HCT116 (cell line): ENCODE results near the gene CDH7. TPM values are rescaled to one million over a fixed set of nuclear protein-coding genes. Genes with fewer than 3 reads are reported as not detected.

Experiments used
- ATAC-seq: fragments of 200-7000 bp; cut with Tn5 transposase; 2 replicates; pipeline ENCODE4 v1.9.1; 2020; ENCODE audit warnings: mild to moderate bottlenecking, moderate library complexity
- BruUV-seq: library from RNA; stranded (reverse); fragments of 400-500 nt; replicated peaks from 2 replicates; lab custom pipeline; 2021; lab: Mats Ljungman, UMichigan
- CTCF ChIA-PET: fragments of 300-600 bp; sonication (Branson Sonifier 250); formaldehyde crosslinking; loops from one replicate; lab custom pipeline; 2021; ENCODE audit warnings: antibody characterized with exemption; lab: Charles Lee
- POLR2A ChIA-PET: fragments of 300-600, 350-600 bp; sonication (Branson Sonifier 250); formaldehyde crosslinking; loops from one replicate; lab custom pipeline; 2021; ENCODE audit warnings: antibody characterized with exemption; lab: Charles Lee
- RAD21 ChIA-PET, 2 experiments: fragments of 300-600 bp; sonication (Branson Sonifier 250); formaldehyde crosslinking; loops; one replicate each; lab custom pipeline; 2023; ENCODE audit warnings: low total read pairs in 2 of 2; ENCODE audit not compliant: uncharacterized antibody in 2 of 2, unreplicated experiment in 2 of 2, low non-redundant PET in 1 of 2; lab: Charles Lee
- DNase-seq: peaks from one replicate; pipeline ENCODE4 v3.0.0-alpha.2; 2010; ENCODE audit warnings: low read depth, low spot score
- H2AFZ ChIP-seq: fragments of 200-600 bp; shearing (Covaris generic), sonication (generic); 2 replicates; pipeline ENCODE4 v1.6.1; 2017; ENCODE audit warnings: low read depth, mixed run types, mixed read lengths, antibody characterized with exemption, low read length; ENCODE audit not compliant: poor library complexity, severe bottlenecking
- H3K27ac ChIP-seq: 2 replicates; pipeline ENCODE4 v1.5.1; 2012; ENCODE audit warnings: low read depth, low read length
- H3K27me3 ChIP-seq: fragments of 200-600 bp; sonication (generic); 2 replicates; pipeline ENCODE4 v1.6.1; 2016; ENCODE audit warnings: mixed run types, low read length, mixed read lengths; ENCODE audit not compliant: insufficient read depth
- H3K36me3 ChIP-seq, 2 experiments: fragments of 200-500 bp in 1 of 2; fragments of 200-600 bp in 1 of 2; sonication (Bioruptor generic) in 1 of 2; sonication (generic) in 1 of 2; 2 replicates each; pipeline versions ENCODE4 v1.5.1 to v1.6.1; 2014 to 2016; ENCODE audit warnings: low read length in 2 of 2, inconsistent platforms in 1 of 2, mixed read lengths in 1 of 2, mixed run types in 1 of 2; ENCODE audit not compliant: insufficient read depth in 2 of 2, control insufficient read depth in 1 of 2
- H3K4me1 ChIP-seq, 2 experiments: fragments of 200-600 bp in 1 of 2; sonication (generic) in 1 of 2; 2 replicates each; pipeline versions ENCODE4 v1.5.1 to v1.6.1; 2012 to 2017; ENCODE audit warnings: low read length in 2 of 2, inconsistent platforms in 1 of 2, mild to moderate bottlenecking in 1 of 2, mixed read lengths in 1 of 2, mixed run types in 1 of 2, moderate library complexity in 1 of 2; ENCODE audit not compliant: insufficient read depth in 2 of 2, control insufficient read depth in 1 of 2
- H3K4me2 ChIP-seq: fragments of 200-600 bp; sonication (generic); 2 replicates; pipeline ENCODE4 v1.6.1; 2017; ENCODE audit warnings: mixed run types, low read length, mixed read lengths
- H3K4me3 ChIP-seq, 2 experiments: fragments of 200-600 bp in 1 of 2; sonication (generic) in 1 of 2; replicated peaks in 1 of 2; 2 replicates each; pipeline ENCODE4 v1.5.1; 2011 to 2016; ENCODE audit warnings: low read length in 2 of 2, control low read depth in 1 of 2, low read depth in 1 of 2, mild to moderate bottlenecking in 1 of 2, mixed read lengths in 1 of 2, mixed run types in 1 of 2
- H3K79me2 ChIP-seq: fragments of 200-600 bp; sonication (generic); 2 replicates; pipeline ENCODE4 v1.6.1; 2017; ENCODE audit warnings: mild to moderate bottlenecking, mixed run types, low read length, moderate library complexity, mixed read lengths; ENCODE audit not compliant: insufficient read depth
- H3K9ac ChIP-seq: fragments of 200-600 bp; sonication (generic); 2 replicates; pipeline ENCODE4 v1.6.1; 2016; ENCODE audit warnings: low read length, mixed read lengths
- H3K9me2 ChIP-seq: fragments of 200-600 bp; sonication (generic), shearing (Covaris generic); 2 replicates; pipeline ENCODE4 v1.6.1; 2017; ENCODE audit warnings: mixed run types, mild to moderate bottlenecking, moderate library complexity; ENCODE audit not compliant: insufficient read depth
- H3K9me3 ChIP-seq, 2 experiments: fragments of 200-500 bp in 1 of 2; fragments of 200-600 bp in 1 of 2; sonication (Bioruptor generic) in 1 of 2; sonication (generic) in 1 of 2; 2 replicates each; pipeline ENCODE4 v1.6.1; 2014 to 2017; ENCODE audit warnings: low read length in 2 of 2, mixed read lengths in 2 of 2, inconsistent platforms in 1 of 2, low read depth in 1 of 2, mild to moderate bottlenecking in 1 of 2, mixed run types in 1 of 2, moderate library complexity in 1 of 2; ENCODE audit not compliant: control insufficient read depth in 1 of 2, insufficient read depth in 1 of 2
- H4K20me1 ChIP-seq: fragments of 200-600 bp; sonication (generic), shearing (Covaris generic); 2 replicates; pipeline ENCODE4 v1.6.1; 2017; ENCODE audit warnings: mixed run types, mild to moderate bottlenecking, moderate library complexity; ENCODE audit not compliant: insufficient read depth
- CBX3 ChIP-seq: IDR thresholded peaks from 2 replicates; pipeline ENCODE4 v1.6.1; 2012; ENCODE audit warnings: low read depth
- CEBPB ChIP-seq: IDR thresholded peaks from 2 replicates; pipeline ENCODE4 v1.6.1; 2012; ENCODE audit warnings: low read depth
- ELF1 ChIP-seq: IDR thresholded peaks from 2 replicates; pipeline ENCODE4 v1.6.1; 2012; ENCODE audit warnings: low read depth, borderline replicate concordance
- EZH2 ChIP-seq: fragments of 200-600 bp; sonication (generic); IDR thresholded peaks from 2 replicates; pipeline ENCODE4 v1.6.1; 2017; ENCODE audit warnings: antibody characterized with exemption, mixed run types
- EZH2phosphoT487 ChIP-seq: fragments of 200-600 bp; IDR thresholded peaks from 2 replicates; pipeline ENCODE4 v1.6.1; 2018; ENCODE audit warnings: antibody characterized with exemption, borderline replicate concordance
- FOSL1 ChIP-seq: IDR thresholded peaks from 2 replicates; pipeline ENCODE4 v1.6.1; 2012; ENCODE audit warnings: low read depth
- JUND ChIP-seq: IDR thresholded peaks from 2 replicates; pipeline ENCODE4 v1.6.1; 2012
- POLR2A ChIP-seq: IDR thresholded peaks from 2 replicates; pipeline ENCODE4 v1.7.0; 2011; ENCODE audit warnings: borderline replicate concordance; ENCODE audit not compliant: insufficient read depth, insufficient read length; ENCODE audit errors: extremely low read depth
- POLR2AphosphoS5 ChIP-seq: IDR thresholded peaks from 2 replicates; pipeline ENCODE4 v1.6.1; 2011; ENCODE audit warnings: mild to moderate bottlenecking, low read depth, low read length, moderate library complexity
- RAD21 ChIP-seq: IDR thresholded peaks from 2 replicates; pipeline ENCODE4 v1.6.1; 2012; ENCODE audit warnings: low read depth, mild to moderate bottlenecking
- SIN3A ChIP-seq: IDR thresholded peaks from 2 replicates; pipeline ENCODE4 v1.6.1; 2012; ENCODE audit warnings: low read depth
- YY1 ChIP-seq: IDR thresholded peaks from 2 replicates; pipeline ENCODE4 v1.6.1; 2011; ENCODE audit warnings: low read length, low read depth, moderate library complexity, mild to moderate bottlenecking; ENCODE audit not compliant: insufficient replicate concordance; ENCODE audit errors: extremely low read depth
- ZFX ChIP-seq: fragments of 450-650 bp; IDR thresholded peaks from 2 replicates; pipeline ENCODE4 v1.6.1; 2017
- ZNF274 ChIP-seq: fragments of 200-500 bp; sonication (Bioruptor generic); IDR thresholded peaks from 2 replicates; pipeline ENCODE4 v1.6.1; 2014; ENCODE audit warnings: mild to moderate bottlenecking, low read depth, low read length, inconsistent platforms
- intact Hi-C: fragments of 100-400 bp; cut with micrococcal nuclease; formaldehyde crosslinking; loops from 2 replicates; pipeline ENCODE4 v1.10.0; 2022
- total RNA-seq: library from RNA; stranded (reverse); gene quantifications from one replicate; pipeline ENCODE4 v1.2.1, GENCODE V29; 2021; ENCODE audit not compliant: unreplicated experiment
- TF ChIP-seq, protein P1 (sequence below): IDR thresholded peaks from 2 replicates; pipeline ENCODE4 v1.6.1; 2012
- TF ChIP-seq, protein P2 (sequence below): IDR thresholded peaks from 2 replicates; pipeline ENCODE4 v1.6.1; 2011; ENCODE audit warnings: mild to moderate bottlenecking, low read length, moderate library complexity; ENCODE audit not compliant: insufficient replicate concordance; ENCODE audit errors: extremely low read depth
- TF ChIP-seq, protein P3 (sequence below), 3 experiments: fragments of 200-600 bp in 1 of 3; sonication (generic) in 1 of 3; IDR thresholded peaks in 2 of 3; conservative IDR thresholded peaks in 1 of 3; 2 replicates each; pipeline ENCODE4 v1.5.1; 2012 to 2017; ENCODE audit warnings: low read depth in 2 of 3, low read length in 2 of 3, antibody characterized with exemption in 1 of 3, borderline replicate concordance in 1 of 3, control low read depth in 1 of 3, mild to moderate bottlenecking in 1 of 3, mixed read lengths in 1 of 3, mixed run types in 1 of 3, moderate library complexity in 1 of 3; ENCODE audit not compliant: insufficient read depth in 1 of 3

CDH7 gene
- total RNA-seq, 1 experiment from 2014 or later: not detected

DNA sequence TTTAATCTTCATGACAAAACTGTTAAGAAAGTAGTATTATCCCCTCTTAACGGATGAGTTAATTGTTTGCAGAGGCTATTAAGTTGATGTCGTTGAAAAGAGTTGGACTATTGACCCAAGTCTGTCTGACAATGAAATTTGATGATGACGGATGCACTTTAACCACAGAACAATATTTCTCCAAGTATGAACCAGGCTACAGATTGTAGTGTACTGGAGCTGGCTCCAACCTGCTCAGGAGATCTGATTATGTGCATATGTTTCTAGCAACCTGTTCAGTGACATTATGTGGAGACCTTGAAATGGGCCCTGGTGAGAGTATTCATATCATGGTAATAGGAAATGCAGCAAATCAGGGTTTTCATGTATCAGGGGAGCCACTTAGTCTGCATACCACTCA lies 174.1 kb downstream of the CDH7 start (continued):
- no peak for TF ChIP-seq EZH2phosphoT487
- no peak for TF ChIP-seq CBX3
- TF ChIP-seq SIN3A: no peak

DNA sequence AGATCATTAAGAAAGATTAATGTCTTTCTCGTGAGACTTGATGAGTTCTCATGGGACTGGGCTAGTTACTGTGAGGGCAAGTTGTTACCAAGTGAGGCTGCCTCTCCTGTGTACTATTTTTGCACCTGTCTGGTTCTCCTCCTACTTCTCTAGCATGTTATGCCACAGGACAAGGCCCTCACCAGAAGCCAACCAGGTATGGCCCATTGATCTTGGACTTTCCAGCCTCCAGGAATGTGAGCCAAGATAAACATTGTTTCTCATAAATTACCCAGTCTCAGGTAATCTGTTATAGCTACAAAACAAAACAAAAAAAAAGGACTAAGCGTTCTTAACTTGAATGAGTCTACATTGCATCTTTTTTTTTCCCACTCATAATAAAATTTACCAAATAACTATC lies 184.1 kb downstream of the CDH7 start:
- RAD21 ChIA-PET: no interaction called here
- Histone ChIP-seq H3K4me1 (no peaks in the 10 kb centered on the region), H3K36me3 (no peaks in the 10 kb centered on the region), H3K9ac (no peak overlapping the region), H3K79me2 (no peaks in the 10 kb centered on the region), H3K27ac (no peak overlapping the region), H3K4me2 (no peak overlapping the region), H4K20me1 (no peaks in the 10 kb centered on the region), H3K4me3 (no peak overlapping the region), H3K9me3 (peaks cover 7 to 23% of the 10 kb centered on the region in 2 experiments; a peak in 2 of 4 replicates), H3K9me2 (no peaks in the 10 kb centered on the region), H2AFZ (no peak overlapping the region), H3K27me3 (no peaks in the 10 kb centered on the region)
- intact Hi-C loops: no loop called here
- DNase-seq: no peak
- POLR2A ChIA-PET: no interaction called here
- CTCF ChIA-PET: no interaction called here
- no TSS peak for BruUV-seq
- TF ChIP-seq JUND (no peak), CBX3 (no peak), ELF1 (no peak), POLR2AphosphoS5 (no peak), POLR2A (no peak), ZNF274 (no peak), ZFX (no peak)
- TF ChIP-seq, protein P1, sequence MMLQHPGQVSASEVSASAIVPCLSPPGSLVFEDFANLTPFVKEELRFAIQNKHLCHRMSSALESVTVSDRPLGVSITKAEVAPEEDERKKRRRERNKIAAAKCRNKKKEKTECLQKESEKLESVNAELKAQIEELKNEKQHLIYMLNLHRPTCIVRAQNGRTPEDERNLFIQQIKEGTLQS: no peak
- ATAC-seq: no peak

DNA sequence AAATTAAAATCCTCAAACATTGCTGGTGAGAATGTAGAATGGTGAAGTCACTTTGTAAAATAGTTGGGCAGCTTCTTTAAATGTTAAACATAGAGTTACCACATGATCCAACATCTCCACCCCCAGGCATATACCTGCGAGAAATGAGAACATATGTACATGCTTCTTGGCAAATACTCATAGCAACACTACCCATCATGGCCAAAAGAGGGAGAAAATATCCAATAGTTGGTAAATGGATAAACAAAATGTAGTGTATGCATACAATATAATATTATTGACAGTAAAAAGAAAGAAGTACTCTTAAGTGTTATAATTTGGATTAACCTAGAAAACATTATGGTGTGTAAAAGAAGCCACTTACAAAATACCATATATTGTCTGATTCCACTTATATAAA lies 185.9 kb downstream of the CDH7 start:
- POLR2A ChIA-PET: no interaction called here
- TF ChIP-seq CEBPB (no peak), ELF1 (no peak), FOSL1 (no peak), POLR2A (no peak), RAD21 (no peak), YY1 (no peak), EZH2 (no peak), ZFX (no peak)
- TF ChIP-seq, protein P2, sequence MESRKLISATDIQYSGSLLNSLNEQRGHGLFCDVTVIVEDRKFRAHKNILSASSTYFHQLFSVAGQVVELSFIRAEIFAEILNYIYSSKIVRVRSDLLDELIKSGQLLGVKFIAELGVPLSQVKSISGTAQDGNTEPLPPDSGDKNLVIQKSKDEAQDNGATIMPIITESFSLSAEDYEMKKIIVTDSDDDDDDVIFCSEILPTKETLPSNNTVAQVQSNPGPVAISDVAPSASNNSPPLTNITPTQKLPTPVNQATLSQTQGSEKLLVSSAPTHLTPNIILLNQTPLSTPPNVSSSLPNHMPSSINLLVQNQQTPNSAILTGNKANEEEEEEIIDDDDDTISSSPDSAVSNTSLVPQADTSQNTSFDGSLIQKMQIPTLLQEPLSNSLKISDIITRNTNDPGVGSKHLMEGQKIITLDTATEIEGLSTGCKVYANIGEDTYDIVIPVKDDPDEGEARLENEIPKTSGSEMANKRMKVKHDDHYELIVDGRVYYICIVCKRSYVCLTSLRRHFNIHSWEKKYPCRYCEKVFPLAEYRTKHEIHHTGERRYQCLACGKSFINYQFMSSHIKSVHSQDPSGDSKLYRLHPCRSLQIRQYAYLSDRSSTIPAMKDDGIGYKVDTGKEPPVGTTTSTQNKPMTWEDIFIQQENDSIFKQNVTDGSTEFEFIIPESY: no peak
- TF ChIP-seq, protein P3, sequence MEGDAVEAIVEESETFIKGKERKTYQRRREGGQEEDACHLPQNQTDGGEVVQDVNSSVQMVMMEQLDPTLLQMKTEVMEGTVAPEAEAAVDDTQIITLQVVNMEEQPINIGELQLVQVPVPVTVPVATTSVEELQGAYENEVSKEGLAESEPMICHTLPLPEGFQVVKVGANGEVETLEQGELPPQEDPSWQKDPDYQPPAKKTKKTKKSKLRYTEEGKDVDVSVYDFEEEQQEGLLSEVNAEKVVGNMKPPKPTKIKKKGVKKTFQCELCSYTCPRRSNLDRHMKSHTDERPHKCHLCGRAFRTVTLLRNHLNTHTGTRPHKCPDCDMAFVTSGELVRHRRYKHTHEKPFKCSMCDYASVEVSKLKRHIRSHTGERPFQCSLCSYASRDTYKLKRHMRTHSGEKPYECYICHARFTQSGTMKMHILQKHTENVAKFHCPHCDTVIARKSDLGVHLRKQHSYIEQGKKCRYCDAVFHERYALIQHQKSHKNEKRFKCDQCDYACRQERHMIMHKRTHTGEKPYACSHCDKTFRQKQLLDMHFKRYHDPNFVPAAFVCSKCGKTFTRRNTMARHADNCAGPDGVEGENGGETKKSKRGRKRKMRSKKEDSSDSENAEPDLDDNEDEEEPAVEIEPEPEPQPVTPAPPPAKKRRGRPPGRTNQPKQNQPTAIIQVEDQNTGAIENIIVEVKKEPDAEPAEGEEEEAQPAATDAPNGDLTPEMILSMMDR (IDR thresholded peaks at IDR 0.05 in 2 of 3, conservative IDR thresholded peaks at IDR 0.05 in 1 of 3; ENCODE audit: borderline replicate concordance in 1 of 3, insufficient read depth in 1 of 3, low read depth in 2 of 3, low read length in 2 of 3): no peak

More for the DNA sequence above, 185.9 kb downstream of the CDH7 start:
- no peaks in the 10 kb centered on the region for H3K36me3 ChIP-seq
- ATAC-seq (no peak), DNase-seq (no peak)
- H3K9ac ChIP-seq: no peak overlapping the region
- no peak overlapping the region for H3K4me3 ChIP-seq
- no peak overlapping the region for H2AFZ ChIP-seq
- no peak overlapping the region for H3K4me2 ChIP-seq
- ChIA-PET RAD21 (no interaction called here), CTCF (no interaction called here)
- no peaks in the 10 kb centered on the region for H3K79me2 ChIP-seq
- H3K4me1 ChIP-seq: no peaks in the 10 kb centered on the region
- no peaks in the 10 kb centered on the region for H3K27me3 ChIP-seq
- no peaks in the 10 kb centered on the region for H3K9me2 ChIP-seq
- peaks cover 4 to 28% of the 10 kb centered on the region in 2 experiments; a peak in 2 of 4 replicates for H3K9me3 ChIP-seq
- no peaks in the 10 kb centered on the region for H4K20me1 ChIP-seq
- intact Hi-C loops: no loop called here
- H3K27ac ChIP-seq: no peak overlapping the region
- BruUV-seq: no TSS peak
